HG02943 (cell line): ENCODE data around the gene APBA1.

Experiments used
- ATAC-seq: cut with Tn5 transposase; IDR thresholded peaks from one replicate; pipeline ENCODE4 v1.9.1; 2021; ENCODE audit warnings: mild to moderate bottlenecking, low read depth, moderate library complexity; ENCODE audit not compliant: unreplicated experiment

The APBA1 gene

GRCh38 chr9:69380301-69380700 lies 291.9 kb downstream of the APBA1 start:
- no peak for ATAC-seq

GRCh38 chr9:69379270-69379982 lies 292.7 kb downstream of the APBA1 start:
- ATAC-seq, result no peak

GRCh38 chr9:69377981-69378380 lies 294.2 kb downstream of the APBA1 start:
- no peak for ATAC-seq
